ENCODE results near the gene FEN1.

- TF ChIP-seq, protein P1, sequence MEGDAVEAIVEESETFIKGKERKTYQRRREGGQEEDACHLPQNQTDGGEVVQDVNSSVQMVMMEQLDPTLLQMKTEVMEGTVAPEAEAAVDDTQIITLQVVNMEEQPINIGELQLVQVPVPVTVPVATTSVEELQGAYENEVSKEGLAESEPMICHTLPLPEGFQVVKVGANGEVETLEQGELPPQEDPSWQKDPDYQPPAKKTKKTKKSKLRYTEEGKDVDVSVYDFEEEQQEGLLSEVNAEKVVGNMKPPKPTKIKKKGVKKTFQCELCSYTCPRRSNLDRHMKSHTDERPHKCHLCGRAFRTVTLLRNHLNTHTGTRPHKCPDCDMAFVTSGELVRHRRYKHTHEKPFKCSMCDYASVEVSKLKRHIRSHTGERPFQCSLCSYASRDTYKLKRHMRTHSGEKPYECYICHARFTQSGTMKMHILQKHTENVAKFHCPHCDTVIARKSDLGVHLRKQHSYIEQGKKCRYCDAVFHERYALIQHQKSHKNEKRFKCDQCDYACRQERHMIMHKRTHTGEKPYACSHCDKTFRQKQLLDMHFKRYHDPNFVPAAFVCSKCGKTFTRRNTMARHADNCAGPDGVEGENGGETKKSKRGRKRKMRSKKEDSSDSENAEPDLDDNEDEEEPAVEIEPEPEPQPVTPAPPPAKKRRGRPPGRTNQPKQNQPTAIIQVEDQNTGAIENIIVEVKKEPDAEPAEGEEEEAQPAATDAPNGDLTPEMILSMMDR (IDR thresholded peaks at IDR 0.05) = no peak
- TF ChIP-seq POLR2A (IDR thresholded peaks at IDR 0.05) = no peak
These were observed 41.2 kb downstream of the FEN1 start for GRCh38 chr11:61833926-61834277.
